NCI-H146 treated with DMSO at 0.1 percent for 48 hours (cell line): ENCODE data around the gene CD5L.

Experiments used
- DNase-seq: peaks from one replicate; lab custom pipeline; 2025; ENCODE audit not compliant: unreplicated experiment; lab: John Stamatoyannopoulos, UW

The CD5L gene

GRCh38 chr1:157819215-157819614 lies 22.4 kb downstream of the CD5L start:
- no peak for DNase-seq

- DNase-seq = no peak
Measured at GRCh38 chr1:157813269-157813668, 28.3 kb downstream of the CD5L start.

- no peak for DNase-seq
Measured at GRCh38 chr1:157806431-157807149, 35.0 kb downstream of the CD5L start.

GRCh38 chr1:157803851-157804250 lies 37.8 kb downstream of the CD5L start:
- no peak for DNase-seq

- DNase-seq = no peak
Measured at GRCh38 chr1:157799996-157800395, 41.6 kb downstream of the CD5L start.

- no peak for DNase-seq
Measured at GRCh38 chr1:157798211-157798610, 43.4 kb downstream of the CD5L start.

- DNase-seq = no peak
Measured at GRCh38 chr1:157785248-157785647, 56.4 kb downstream of the CD5L start.

- DNase-seq = no peak
Measured at GRCh38 chr1:157784801-157785200, 56.8 kb downstream of the CD5L start.

GRCh38 chr1:157782931-157783330 lies 58.7 kb downstream of the CD5L start:
- DNase-seq = no peak

- DNase-seq = no peak
Measured at GRCh38 chr1:157781048-157781447, 60.6 kb downstream of the CD5L start.
